HFFc6 (cell line): ENCODE data around the gene KCND1. TPM values are rescaled to one million over a fixed set of nuclear protein-coding genes. Genes with fewer than 3 reads are reported as not detected.

Source experiments
- DNase-seq: peaks from one replicate; pipeline ENCODE4 v3.0.0-alpha.2; 2018
- H3K27ac Mint-ChIP-seq: 2 replicates; pipeline ENCODE4 v1.8.0; 2020; ENCODE audit warnings: mild to moderate bottlenecking, mixed read lengths
- H3K27me3 Mint-ChIP-seq: 2 replicates; pipeline ENCODE4 v1.8.0; 2021; ENCODE audit warnings: mild to moderate bottlenecking, moderate library complexity, mixed read lengths; ENCODE audit not compliant: insufficient read depth
- H3K36me3 Mint-ChIP-seq: 2 replicates; pipeline ENCODE4 v1.8.0; 2021; ENCODE audit warnings: low read depth, mixed read lengths
- H3K4me1 Mint-ChIP-seq: 2 replicates; pipeline ENCODE4 v1.8.0; 2020; ENCODE audit warnings: low read depth, mixed read lengths
- H3K4me3 Mint-ChIP-seq: 2 replicates; pipeline ENCODE4 v1.8.0; 2020; ENCODE audit warnings: mild to moderate bottlenecking, moderate library complexity, mixed read lengths
- H3K9me3 Mint-ChIP-seq: 2 replicates; pipeline ENCODE4 v1.8.0; 2020; ENCODE audit warnings: mild to moderate bottlenecking, mixed read lengths
- total RNA-seq, 6 experiments: library from RNA; stranded (reverse); fragmentation: NEBNext Ultra II Directional; extraction: Animal tissue kit (Norgen Biotek cat#: 25700); gene quantifications; 2 replicates in 1 of 6; 3 replicates in 5 of 6; pipeline ENCODE4 v1.2.3, GENCODE V29; 2021
- TF ChIP-seq, protein P1 (sequence below): fragments of 200-600 bp; sonication (generic); IDR thresholded peaks from 2 replicates; pipeline ENCODE4 v1.5.0; 2021; ENCODE audit warnings: antibody characterized with exemption, mild to moderate bottlenecking

KCND1 gene
- total RNA-seq, 6 experiments from 2014 or later = 3.0 to 6.2 (median 5.4) TPM

DNA sequence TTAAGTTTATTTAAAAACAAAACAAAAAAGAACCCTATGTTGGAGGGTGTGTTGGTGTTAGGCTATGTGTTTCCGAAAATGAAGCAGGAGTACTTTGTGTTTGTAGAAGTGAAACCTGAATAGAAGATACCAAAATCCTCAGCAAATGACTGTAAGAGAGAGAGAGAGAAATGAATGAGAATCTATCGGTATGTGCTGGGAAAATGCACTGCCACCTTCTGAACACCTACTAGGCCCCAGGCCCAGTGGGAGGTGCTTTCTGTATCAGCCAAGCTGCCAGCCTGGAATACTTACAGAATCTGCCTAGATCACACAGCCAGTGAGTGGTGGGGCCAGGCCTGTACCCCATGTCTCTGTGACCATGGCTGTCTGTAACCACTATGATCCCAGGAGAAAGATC, 37.9 kb downstream of the KCND1 start:
- no peaks in the 10 kb centered on the region for H3K9me3 Mint-ChIP-seq
- H3K36me3 Mint-ChIP-seq = peaks cover 3% of the 10 kb centered on the region; the same call in 1 of the 2 replicates
- no peak overlapping the region for H3K27ac Mint-ChIP-seq
- H3K27me3 Mint-ChIP-seq = no peaks in the 10 kb centered on the region
- no peak for DNase-seq
- H3K4me3 Mint-ChIP-seq = no peak overlapping the region
- TF ChIP-seq, protein P1, sequence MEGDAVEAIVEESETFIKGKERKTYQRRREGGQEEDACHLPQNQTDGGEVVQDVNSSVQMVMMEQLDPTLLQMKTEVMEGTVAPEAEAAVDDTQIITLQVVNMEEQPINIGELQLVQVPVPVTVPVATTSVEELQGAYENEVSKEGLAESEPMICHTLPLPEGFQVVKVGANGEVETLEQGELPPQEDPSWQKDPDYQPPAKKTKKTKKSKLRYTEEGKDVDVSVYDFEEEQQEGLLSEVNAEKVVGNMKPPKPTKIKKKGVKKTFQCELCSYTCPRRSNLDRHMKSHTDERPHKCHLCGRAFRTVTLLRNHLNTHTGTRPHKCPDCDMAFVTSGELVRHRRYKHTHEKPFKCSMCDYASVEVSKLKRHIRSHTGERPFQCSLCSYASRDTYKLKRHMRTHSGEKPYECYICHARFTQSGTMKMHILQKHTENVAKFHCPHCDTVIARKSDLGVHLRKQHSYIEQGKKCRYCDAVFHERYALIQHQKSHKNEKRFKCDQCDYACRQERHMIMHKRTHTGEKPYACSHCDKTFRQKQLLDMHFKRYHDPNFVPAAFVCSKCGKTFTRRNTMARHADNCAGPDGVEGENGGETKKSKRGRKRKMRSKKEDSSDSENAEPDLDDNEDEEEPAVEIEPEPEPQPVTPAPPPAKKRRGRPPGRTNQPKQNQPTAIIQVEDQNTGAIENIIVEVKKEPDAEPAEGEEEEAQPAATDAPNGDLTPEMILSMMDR = no peak
- no peaks in the 10 kb centered on the region for H3K4me1 Mint-ChIP-seq

DNA sequence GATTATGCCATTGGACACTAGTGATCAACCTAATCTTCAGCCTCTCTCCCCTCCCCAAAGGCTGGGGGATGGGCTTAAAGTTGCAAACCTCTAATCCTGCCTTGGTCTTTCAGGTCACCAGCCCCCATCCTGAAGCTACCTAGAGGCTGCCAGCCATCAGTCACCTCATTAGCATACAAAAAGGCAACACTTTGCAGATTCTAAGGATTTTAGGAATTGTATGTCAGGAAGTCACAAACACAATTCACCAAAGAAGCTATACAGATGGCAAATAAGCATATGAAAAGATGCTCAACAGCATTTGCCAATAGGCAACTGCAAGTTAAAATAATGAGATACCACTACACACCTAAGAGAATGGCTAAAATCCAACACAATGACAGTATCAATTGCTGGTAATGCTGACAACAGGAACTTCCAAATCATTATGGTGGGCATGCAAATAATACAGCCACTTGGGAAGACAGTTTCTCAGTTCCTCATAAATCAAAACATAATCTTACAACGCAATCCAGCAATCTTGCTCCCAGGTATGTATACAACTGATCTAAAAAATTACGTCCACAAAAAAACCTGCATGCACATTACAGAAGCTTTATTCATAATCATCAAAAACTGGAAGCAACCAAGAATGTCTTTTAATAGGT, 43.8 kb downstream of the KCND1 start:
- no peaks in the 10 kb centered on the region for H3K27me3 Mint-ChIP-seq
- TF ChIP-seq, protein P1 = no peak
- H3K4me3 Mint-ChIP-seq = no peak overlapping the region
- H3K36me3 Mint-ChIP-seq = peaks cover 3% of the 10 kb centered on the region; the same call in 1 of the 2 replicates
- no peak for DNase-seq
- H3K27ac Mint-ChIP-seq = no peak overlapping the region
- H3K9me3 Mint-ChIP-seq = no peaks in the 10 kb centered on the region
- no peaks in the 10 kb centered on the region for H3K4me1 Mint-ChIP-seq

DNA sequence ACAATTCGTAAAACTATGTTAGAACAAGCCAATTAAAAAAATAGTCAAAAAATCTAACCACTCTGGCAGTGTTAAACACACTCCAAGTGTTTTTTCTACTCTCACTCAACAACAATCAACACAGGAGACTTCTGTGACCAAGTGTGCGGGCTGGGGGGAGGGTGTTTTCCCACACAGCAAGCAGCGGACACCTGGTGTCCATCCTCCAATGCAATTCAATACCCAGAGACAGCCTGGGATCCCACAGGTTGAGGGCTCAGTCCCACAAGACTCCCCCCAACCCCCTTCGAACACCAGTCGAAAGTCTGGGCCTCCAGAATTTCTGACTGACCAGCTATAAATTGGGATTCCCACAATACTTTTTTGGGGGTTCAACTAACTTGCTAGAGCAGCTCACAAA, 44.5 kb downstream of the KCND1 start:
- H3K27me3 Mint-ChIP-seq = no peaks in the 10 kb centered on the region
- TF ChIP-seq, protein P1 = no peak
- H3K36me3 Mint-ChIP-seq = peaks cover 3% of the 10 kb centered on the region; the same call in 1 of the 2 replicates
- H3K9me3 Mint-ChIP-seq = no peaks in the 10 kb centered on the region
- DNase-seq = no peak
- no peaks in the 10 kb centered on the region for H3K4me1 Mint-ChIP-seq
- no peak overlapping the region for H3K4me3 Mint-ChIP-seq
- H3K27ac Mint-ChIP-seq = no peak overlapping the region

DNA sequence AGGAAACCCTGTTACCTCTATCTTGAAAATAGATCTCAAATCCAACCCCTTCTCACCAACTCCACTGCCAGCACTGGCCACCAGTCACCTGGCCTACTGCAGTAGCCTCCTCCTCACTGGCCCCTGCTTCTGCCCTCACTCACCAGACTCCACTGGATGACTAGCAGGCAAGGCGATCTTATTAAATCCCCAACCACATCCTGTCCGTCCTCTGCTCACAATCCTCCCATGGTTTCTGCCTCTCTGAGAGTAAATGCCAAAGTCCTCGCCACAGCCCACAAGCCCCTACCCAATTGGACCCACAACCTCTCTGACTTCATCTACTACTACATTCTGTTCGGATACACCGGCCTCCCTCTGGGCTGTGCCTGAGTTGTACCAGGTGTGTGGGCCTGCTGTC, 47.4 kb downstream of the KCND1 start:
- no peaks in the 10 kb centered on the region for H3K36me3 Mint-ChIP-seq
- H3K9me3 Mint-ChIP-seq = no peaks in the 10 kb centered on the region
- H3K27me3 Mint-ChIP-seq = no peaks in the 10 kb centered on the region
- no peak overlapping the region for H3K27ac Mint-ChIP-seq
- H3K4me3 Mint-ChIP-seq = no peak overlapping the region
- DNase-seq = no peak
- H3K4me1 Mint-ChIP-seq = peaks cover 15% of the 10 kb centered on the region
- TF ChIP-seq, protein P1 = no peak

DNA sequence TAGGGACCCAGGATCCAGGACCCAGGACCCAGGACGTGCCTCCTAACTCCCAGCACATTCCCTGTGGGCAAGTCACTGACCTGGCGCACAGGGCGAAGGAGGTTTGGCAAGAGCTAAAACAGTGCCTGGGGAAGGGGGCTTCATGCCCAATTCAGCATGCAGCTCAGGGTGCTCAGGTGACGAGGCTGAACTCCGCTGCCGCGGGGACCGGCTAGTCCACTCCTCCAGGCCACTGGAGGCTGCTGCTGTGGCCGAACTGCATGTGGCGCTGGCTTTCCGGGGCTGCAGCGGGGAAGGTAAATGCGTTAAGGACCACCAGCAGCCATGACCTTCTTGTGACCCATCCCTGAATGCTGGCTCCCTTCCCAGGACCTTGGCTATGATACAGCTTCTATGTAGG, 47.9 kb downstream of the KCND1 start:
- no peaks in the 10 kb centered on the region for H3K9me3 Mint-ChIP-seq
- no peak overlapping the region for H3K27ac Mint-ChIP-seq
- DNase-seq = no peak
- H3K4me1 Mint-ChIP-seq = peaks cover 16% of the 10 kb centered on the region
- H3K4me3 Mint-ChIP-seq = no peak overlapping the region
- no peaks in the 10 kb centered on the region for H3K27me3 Mint-ChIP-seq
- no peaks in the 10 kb centered on the region for H3K36me3 Mint-ChIP-seq
- TF ChIP-seq, protein P1 = no peak
